ENCODE data around the gene DNAJC16. TPM values are rescaled to one million over a fixed set of nuclear protein-coding genes. Genes with fewer than 3 reads are reported as not detected.

Gene DNAJC16
- total and polyA plus RNA-seq, 9 of the 15 experiments (the other 6 are each of a cell fraction or from before 2014, with no cell fraction given): 6.9 to 16.8 (median 12.8) TPM

DNA sequence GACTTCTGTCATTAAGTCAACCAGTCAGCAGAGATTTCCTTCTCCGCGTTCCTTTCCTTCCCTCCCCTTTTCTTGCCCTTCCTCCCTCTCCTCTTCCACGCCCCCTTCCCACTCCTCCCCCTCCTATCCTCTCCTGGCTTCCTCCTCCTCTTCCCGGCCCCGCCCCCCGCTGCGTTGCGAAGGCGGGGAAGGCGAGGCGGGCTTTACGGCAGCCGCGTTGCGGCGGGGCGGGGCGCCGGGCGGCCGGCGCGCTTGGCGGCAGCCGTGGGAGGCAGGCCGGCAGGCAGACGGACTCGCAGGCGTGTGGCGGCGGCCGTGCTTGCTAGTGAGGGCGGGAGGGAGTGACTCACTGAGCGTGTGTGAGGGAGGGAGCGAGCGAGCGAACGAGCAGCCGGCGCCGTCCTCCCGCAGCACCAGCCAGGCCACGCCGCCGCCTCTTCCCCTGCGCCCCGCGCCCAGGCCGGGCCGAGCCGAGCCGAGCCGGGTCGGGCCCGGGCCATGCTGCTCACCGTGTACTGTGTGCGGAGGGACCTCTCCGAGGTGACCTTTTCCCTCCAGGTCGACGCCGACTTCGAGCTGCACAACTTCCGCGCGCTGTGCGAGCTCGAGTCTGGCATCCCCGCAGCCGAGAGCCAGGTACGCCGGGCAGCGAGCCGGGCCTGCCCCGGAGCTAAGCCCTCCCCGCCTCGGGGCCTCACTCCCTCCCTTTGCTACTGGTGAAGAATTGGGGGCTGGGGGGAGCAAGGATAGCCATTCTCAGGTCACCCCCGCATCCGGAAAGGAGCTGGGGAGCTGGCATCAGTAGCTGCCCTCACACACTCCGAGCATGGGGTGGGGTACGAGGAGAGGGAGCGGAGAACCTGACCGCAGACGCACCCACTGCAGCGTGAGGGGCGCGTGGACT lies 90.8 kb downstream of the DNAJC16 start, which contains the start of gene DDI2:
Gene DDI2 (plus strand): TSS at position 286 of the 904 bp plus-strand sequence. CDS start 213 bp downstream, at position 499.
- in situ Hi-C loops (cut with MboI): no loop called here
- CTCF ChIA-PET (ENCODE audit: low intra/inter-chr PET ratio): interaction anchor here (0.7 kb wide), 1 partner anchor 26 kb away, joined by 4 read pairs; no protein-coding TSS in a partner anchor
- peaks cover 51% of the 10 kb centered on the region for H3K79me2 ChIP-seq (ENCODE audit: control insufficient read depth, insufficient read depth, low read length)
- TF ChIP-seq MTA1 (IDR thresholded peaks at IDR 0.05; ENCODE audit: borderline replicate concordance) (peak; percentile 61; the same call in 1 of the 2 replicates), NCOA4 (IDR thresholded peaks at IDR 0.05; ENCODE audit: partially characterized antibody) (no peak), ZNF24 (IDR thresholded peaks at IDR 0.05) (0 out of 2 replicates have a peak, but pooled peaks have one; percentile 13), HNRNPLL (IDR thresholded peaks at IDR 0.05; ENCODE audit: low read depth, low read length, poor library complexity, severe bottlenecking) (peak; percentile 85), POLR2AphosphoS5 (IDR thresholded peaks at IDR 0.05; ENCODE audit: control insufficient read depth, insufficient read depth, low read depth, low read length) (peak; percentile 78), TEAD4 (IDR thresholded peaks at IDR 0.05; ENCODE audit: low read length) (no peak), TEAD4 (CRISPR knock-in tag; IDR thresholded peaks at IDR 0.05; ENCODE audit: borderline replicate concordance) (peak; percentile 16; the same call in 1 of the 2 replicates), CSDE1 (IDR thresholded peaks at IDR 0.05) (no peak), EP300 (IDR thresholded peaks at IDR 0.05; ENCODE audit: low read length) (peak; percentile 7; the same call in 1 of the 2 replicates), ZNF175 (CRISPR knock-in tag; IDR thresholded peaks at IDR 0.05; ENCODE audit: low read depth) (peak; percentile 73; the same call in 1 of the 2 replicates)
- TF ChIP-seq, protein P1, sequence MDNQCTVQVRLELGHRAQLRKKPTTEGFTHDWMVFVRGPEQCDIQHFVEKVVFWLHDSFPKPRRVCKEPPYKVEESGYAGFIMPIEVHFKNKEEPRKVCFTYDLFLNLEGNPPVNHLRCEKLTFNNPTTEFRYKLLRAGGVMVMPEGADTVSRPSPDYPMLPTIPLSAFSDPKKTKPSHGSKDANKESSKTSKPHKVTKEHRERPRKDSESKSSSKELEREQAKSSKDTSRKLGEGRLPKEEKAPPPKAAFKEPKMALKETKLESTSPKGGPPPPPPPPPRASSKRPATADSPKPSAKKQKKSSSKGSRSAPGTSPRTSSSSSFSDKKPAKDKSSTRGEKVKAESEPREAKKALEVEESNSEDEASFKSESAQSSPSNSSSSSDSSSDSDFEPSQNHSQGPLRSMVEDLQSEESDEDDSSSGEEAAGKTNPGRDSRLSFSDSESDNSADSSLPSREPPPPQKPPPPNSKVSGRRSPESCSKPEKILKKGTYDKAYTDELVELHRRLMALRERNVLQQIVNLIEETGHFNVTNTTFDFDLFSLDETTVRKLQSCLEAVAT (IDR thresholded peaks at IDR 0.05): peak in 1 of 2 experiments; percentile 76; a peak in 1 of 4 replicates
- TF ChIP-seq, protein P2, sequence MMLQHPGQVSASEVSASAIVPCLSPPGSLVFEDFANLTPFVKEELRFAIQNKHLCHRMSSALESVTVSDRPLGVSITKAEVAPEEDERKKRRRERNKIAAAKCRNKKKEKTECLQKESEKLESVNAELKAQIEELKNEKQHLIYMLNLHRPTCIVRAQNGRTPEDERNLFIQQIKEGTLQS (IDR thresholded peaks at IDR 0.05): 0 out of 2 replicates have a peak, but pooled peaks have one; percentile 32
- TF ChIP-seq, protein P2 (CRISPR knock-in tag; conservative IDR thresholded peaks at IDR 0.05): peak; percentile 82
- TF ChIP-seq, protein P3, sequence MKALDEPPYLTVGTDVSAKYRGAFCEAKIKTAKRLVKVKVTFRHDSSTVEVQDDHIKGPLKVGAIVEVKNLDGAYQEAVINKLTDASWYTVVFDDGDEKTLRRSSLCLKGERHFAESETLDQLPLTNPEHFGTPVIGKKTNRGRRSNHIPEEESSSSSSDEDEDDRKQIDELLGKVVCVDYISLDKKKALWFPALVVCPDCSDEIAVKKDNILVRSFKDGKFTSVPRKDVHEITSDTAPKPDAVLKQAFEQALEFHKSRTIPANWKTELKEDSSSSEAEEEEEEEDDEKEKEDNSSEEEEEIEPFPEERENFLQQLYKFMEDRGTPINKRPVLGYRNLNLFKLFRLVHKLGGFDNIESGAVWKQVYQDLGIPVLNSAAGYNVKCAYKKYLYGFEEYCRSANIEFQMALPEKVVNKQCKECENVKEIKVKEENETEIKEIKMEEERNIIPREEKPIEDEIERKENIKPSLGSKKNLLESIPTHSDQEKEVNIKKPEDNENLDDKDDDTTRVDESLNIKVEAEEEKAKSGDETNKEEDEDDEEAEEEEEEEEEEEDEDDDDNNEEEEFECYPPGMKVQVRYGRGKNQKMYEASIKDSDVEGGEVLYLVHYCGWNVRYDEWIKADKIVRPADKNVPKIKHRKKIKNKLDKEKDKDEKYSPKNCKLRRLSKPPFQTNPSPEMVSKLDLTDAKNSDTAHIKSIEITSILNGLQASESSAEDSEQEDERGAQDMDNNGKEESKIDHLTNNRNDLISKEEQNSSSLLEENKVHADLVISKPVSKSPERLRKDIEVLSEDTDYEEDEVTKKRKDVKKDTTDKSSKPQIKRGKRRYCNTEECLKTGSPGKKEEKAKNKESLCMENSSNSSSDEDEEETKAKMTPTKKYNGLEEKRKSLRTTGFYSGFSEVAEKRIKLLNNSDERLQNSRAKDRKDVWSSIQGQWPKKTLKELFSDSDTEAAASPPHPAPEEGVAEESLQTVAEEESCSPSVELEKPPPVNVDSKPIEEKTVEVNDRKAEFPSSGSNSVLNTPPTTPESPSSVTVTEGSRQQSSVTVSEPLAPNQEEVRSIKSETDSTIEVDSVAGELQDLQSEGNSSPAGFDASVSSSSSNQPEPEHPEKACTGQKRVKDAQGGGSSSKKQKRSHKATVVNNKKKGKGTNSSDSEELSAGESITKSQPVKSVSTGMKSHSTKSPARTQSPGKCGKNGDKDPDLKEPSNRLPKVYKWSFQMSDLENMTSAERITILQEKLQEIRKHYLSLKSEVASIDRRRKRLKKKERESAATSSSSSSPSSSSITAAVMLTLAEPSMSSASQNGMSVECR (CRISPR knock-in tag; IDR thresholded peaks at IDR 0.05): peak; percentile 94

More for the DNA sequence above, 90.8 kb downstream of the DNAJC16 start, which contains the start of gene DDI2:
- H3K27me3 ChIP-seq (ENCODE audit: control insufficient read depth in 2 of 2, insufficient read depth in 2 of 2, low read length in 2 of 2): no peaks in the 10 kb centered on the region
- H3K9ac ChIP-seq (ENCODE audit: insufficient read depth in 1 of 2, low read depth in 2 of 2, low read length in 2 of 2): peak within 1 kb of the TSS; percentile 88 to 98
- peaks cover 23 to 32% of the 10 kb centered on the region in 2 experiments for H3K4me1 ChIP-seq (replicated peaks in 1 of 2; ENCODE audit: control insufficient read depth in 2 of 2, insufficient read depth in 2 of 2, low read length in 2 of 2)
- peak within 1 kb of the TSS; percentile 94 for H3K4me3 ChIP-seq
- ATAC-seq (peak; percentile 95), FAIRE-seq (peak; percentile 90), DNase-seq (ENCODE audit: extremely low read depth in 1 of 4, low spot score in 3 of 4) (peak; percentile 97 to 99 (median 98))
- H3K27ac ChIP-seq (ENCODE audit: extremely low read depth, low read depth, low read length): peak within 1 kb of the TSS; percentile 83
- H3K36me3 ChIP-seq (ENCODE audit: control insufficient read depth, insufficient read depth, low read length): peaks cover 23% of the 10 kb centered on the region
- BruUV-seq (replicated peaks): no TSS peak
- WGBS (ENCODE audit: insufficient coverage, low coverage, missing lambda C conversion rate): under 1% methylated on average over 68 of the region's 86 CpGs
- no peaks in the 10 kb centered on the region for H3K9me3 ChIP-seq (replicated peaks; ENCODE audit: control insufficient read depth, insufficient read depth, low read depth, low read length)
- H3K4me2 ChIP-seq (ENCODE audit: insufficient read depth, low read length): peak within 1 kb of the TSS; percentile 97
- no peaks in the 10 kb centered on the region for H3K9me1 ChIP-seq (ENCODE audit: control insufficient read depth, insufficient read depth, low read length)
- intact Hi-C loops (cut with micrococcal nuclease): loop anchor here (2.0 kb wide), 1 partner anchor 91 kb away; the partner anchor contains the start of gene DNAJC16
- H4K20me1 ChIP-seq (replicated peaks; ENCODE audit: control insufficient read depth, insufficient read depth, low read length): peaks cover 5% of the 10 kb centered on the region; the same call in 1 of the 2 replicates
- H2AFZ ChIP-seq (ENCODE audit: low read depth, low read length): peak within 1 kb of the TSS; percentile 90
- POLR2A ChIA-PET: interaction anchor here (0.5 to 2.1 kb wide), 11 partner anchors 10 to 1523 kb away, joined by 3 to 17 read pairs (median 4); no protein-coding TSS in a partner anchor

All from K562 (cell line).